HepG2 (cell line): ENCODE measurements around the gene BID. TPM values are rescaled to one million over a fixed set of nuclear protein-coding genes. Genes with fewer than 3 reads are reported as not detected.

Source experiments
- ATF7-NPFF ChIP-seq: sonication (generic); formaldehyde crosslinking; IDR thresholded peaks from 2 replicates; pipeline ENCODE4 v1.8.1; 2023; ENCODE audit warnings: mild to moderate bottlenecking, low read depth, missing genetic modification reagents, moderate library complexity
- BRD4 ChIP-seq: sonication (generic); formaldehyde crosslinking; IDR thresholded peaks from 2 replicates; pipeline ENCODE4 v1.4.0; 2020; ENCODE audit warnings: missing genetic modification reagents
- ELF3 ChIP-seq: IDR thresholded peaks from 2 replicates; pipeline ENCODE4 v1.6.1; 2016; ENCODE audit warnings: missing genetic modification reagents, missing compliant biosample characterization
- HOXD1 ChIP-seq: sonication (generic); formaldehyde crosslinking; IDR thresholded peaks from 2 replicates; pipeline ENCODE4 v1.5.0; 2020; ENCODE audit warnings: missing genetic modification reagents
- MATR3 ChIP-seq: sonication (generic); formaldehyde crosslinking; IDR thresholded peaks from 2 replicates; pipeline ENCODE4 v1.4.0; 2020; ENCODE audit warnings: missing genetic modification reagents
- MAX ChIP-seq: IDR thresholded peaks from 2 replicates; pipeline ENCODE4 v1.6.1; 2012; ENCODE audit warnings: inconsistent platforms
- MED8 ChIP-seq: sonication (generic); formaldehyde crosslinking; IDR thresholded peaks from 2 replicates; pipeline ENCODE4 v1.8.1; 2023; ENCODE audit warnings: mild to moderate bottlenecking, missing genetic modification reagents; ENCODE audit not compliant: insufficient replicate concordance
- NPAS2 ChIP-seq: sonication (generic); formaldehyde crosslinking; IDR thresholded peaks from 2 replicates; pipeline ENCODE4 v1.8.0; 2022; ENCODE audit warnings: mild to moderate bottlenecking, missing genetic modification reagents, borderline replicate concordance
- PCBP1 ChIP-seq: fragments of 200-400 bp; formaldehyde crosslinking; IDR thresholded peaks from 2 replicates; pipeline ENCODE4 v1.6.1; 2017; ENCODE audit warnings: mild to moderate bottlenecking, low read depth, low read length, borderline replicate concordance
- PITX1 ChIP-seq: sonication (generic); formaldehyde crosslinking; IDR thresholded peaks from 2 replicates; pipeline ENCODE4 v1.5.1; 2020; ENCODE audit warnings: mild to moderate bottlenecking, missing genetic modification reagents
- POLR2G ChIP-seq: fragments of 200-400 bp; formaldehyde crosslinking; IDR thresholded peaks from 2 replicates; pipeline ENCODE4 v1.6.1; 2018; ENCODE audit warnings: mild to moderate bottlenecking, low read depth, low read length, moderate library complexity
- PRDM4 ChIP-seq: sonication (generic); formaldehyde crosslinking; IDR thresholded peaks from 2 replicates; pipeline ENCODE4 v1.9.0; 2021; ENCODE audit warnings: missing genetic modification reagents, borderline replicate concordance
- RBFOX2 ChIP-seq: fragments of 200-400 bp; formaldehyde crosslinking; IDR thresholded peaks from 2 replicates; pipeline ENCODE4 v1.6.1; 2017; ENCODE audit warnings: low read depth, mild to moderate bottlenecking, low read length
- RXRA ChIP-seq: sonication (generic); formaldehyde crosslinking; IDR thresholded peaks from 2 replicates; pipeline ENCODE4 v1.5.1; 2020; ENCODE audit warnings: missing genetic modification reagents
- TAF1 ChIP-seq: sonication (generic); formaldehyde crosslinking; IDR thresholded peaks from 2 replicates; pipeline ENCODE4 v1.4.0; 2020; ENCODE audit warnings: missing genetic modification reagents
- TBX2 ChIP-seq: sonication (generic); formaldehyde crosslinking; IDR thresholded peaks from 2 replicates; pipeline ENCODE4 v1.5.0; 2020; ENCODE audit warnings: missing genetic modification reagents, mild to moderate bottlenecking, borderline replicate concordance
- THRA ChIP-seq: sonication (generic); formaldehyde crosslinking; IDR thresholded peaks from 2 replicates; pipeline ENCODE4 v1.4.0; 2020; ENCODE audit warnings: missing genetic modification reagents, borderline replicate concordance
- UBTF ChIP-seq: sonication (generic); formaldehyde crosslinking; IDR thresholded peaks from 2 replicates; pipeline ENCODE4 v1.4.0; 2020; ENCODE audit warnings: mild to moderate bottlenecking, missing genetic modification reagents
- XBP1 ChIP-seq: sonication (generic); formaldehyde crosslinking; IDR thresholded peaks from 2 replicates; pipeline ENCODE4 v1.5.0; 2020; ENCODE audit warnings: missing genetic modification reagents
- ZNF10 ChIP-seq: sonication (generic); formaldehyde crosslinking; IDR thresholded peaks from 2 replicates; pipeline ENCODE4 v1.4.0; 2020; ENCODE audit warnings: mild to moderate bottlenecking, low read depth, missing genetic modification reagents, borderline replicate concordance
- ZNF225 ChIP-seq: sonication (generic); formaldehyde crosslinking; IDR thresholded peaks from 2 replicates; pipeline ENCODE4 v1.4.0; 2020; ENCODE audit warnings: mild to moderate bottlenecking, missing genetic modification reagents
- ZNF335 ChIP-seq: sonication (generic); formaldehyde crosslinking; IDR thresholded peaks from 2 replicates; pipeline ENCODE4 v1.4.0; 2020; ENCODE audit warnings: missing genetic modification reagents
- ZNF562 ChIP-seq: sonication (generic); formaldehyde crosslinking; IDR thresholded peaks from 2 replicates; pipeline ENCODE4 v1.8.0; 2022; ENCODE audit warnings: missing genetic modification reagents, borderline replicate concordance
- polyA plus RNA-seq, 8 experiments: library from polyadenylated mRNA; depleted of rRNA in 3 of 8; stranded (reverse) in 7 of 8; unstranded in 1 of 8; fragments of >200 nt; fragmentation: Illumina TruSeq in 4 of 8; extraction: Trizol in 4 of 8; gene quantifications; 2 replicates each; pipeline versions ENCODE4 v1.2.1 to v1.2.3, GENCODE V29; 2011 to 2016; ENCODE audit warnings: low read depth in 4 of 8, missing spikeins in 1 of 8, mixed read lengths in 1 of 8; ENCODE audit not compliant: insufficient read depth in 1 of 8
- total RNA-seq, 5 experiments: library from RNA; depleted of rRNA; stranded (reverse); fragments of >200 nt; fragmentation: Illumina TruSeq; extraction: Trizol; gene quantifications; 2 replicates each; pipeline ENCODE4 v1.2.3, GENCODE V29; 2016; ENCODE audit warnings: low read depth in 1 of 5
- TF ChIP-seq, protein P1 (sequence below): sonication (generic); formaldehyde crosslinking; IDR thresholded peaks from 2 replicates; pipeline ENCODE4 v1.5.0; 2020; ENCODE audit warnings: missing genetic modification reagents

The BID gene
- total and polyA plus RNA-seq, 2 of the 13 experiments (the other 11 are each of a cell fraction or from before 2014, with no cell fraction given), result 35.3 to 51.7 TPM

- TF ChIP-seq NPAS2 (CRISPR knock-in tag) (no peak), POLR2G (no peak), TBX2 (peak; percentile 31; the same call in 1 of the 2 replicates), ZNF335 (no peak), ELF3 (CRISPR knock-in tag) (no peak), THRA (CRISPR knock-in tag) (peak; percentile 12; the same call in 1 of the 2 replicates), PITX1 (CRISPR knock-in tag) (no peak), MED8 (no peak), HOXD1 (CRISPR knock-in tag) (no peak), ZNF10 (CRISPR knock-in tag) (no peak), XBP1 (CRISPR knock-in tag) (0 out of 2 replicates have a peak, but pooled peaks have one; percentile 34), RXRA (CRISPR knock-in tag) (peak; percentile 25; the same call in 1 of the 2 replicates), PCBP1 (no peak), MAX (peak; percentile 87), RBFOX2 (peak; percentile 69), ATF7-NPFF (CRISPR knock-in tag) (no peak), UBTF (peak; percentile 75), ZNF562 (CRISPR knock-in tag) (no peak), MATR3 (no peak), TAF1 (CRISPR knock-in tag) (peak; percentile 59), BRD4 (CRISPR knock-in tag) (no peak), PRDM4 (CRISPR knock-in tag) (no peak), ZNF225 (CRISPR knock-in tag) (no peak)
- TF ChIP-seq, protein P1, sequence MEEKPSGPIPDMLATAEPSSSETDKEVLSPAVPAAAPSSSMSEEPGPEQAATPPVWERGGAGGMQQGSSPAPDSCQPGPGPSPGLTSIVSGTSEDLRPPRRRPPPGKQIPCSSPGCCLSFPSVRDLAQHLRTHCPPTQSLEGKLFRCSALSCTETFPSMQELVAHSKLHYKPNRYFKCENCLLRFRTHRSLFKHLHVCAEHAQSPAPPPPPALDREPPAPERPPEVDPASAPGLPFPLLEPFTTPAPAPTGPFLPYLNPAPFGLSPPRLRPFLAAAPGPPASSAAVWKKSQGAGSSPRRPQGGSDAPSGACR (CRISPR knock-in tag), result no peak
Observed at GRCh38 chr22:17773606-17774205, 563 bp downstream of the BID start (continued).
